Measurements from ENCODE around the gene PCBP1.

DNA sequence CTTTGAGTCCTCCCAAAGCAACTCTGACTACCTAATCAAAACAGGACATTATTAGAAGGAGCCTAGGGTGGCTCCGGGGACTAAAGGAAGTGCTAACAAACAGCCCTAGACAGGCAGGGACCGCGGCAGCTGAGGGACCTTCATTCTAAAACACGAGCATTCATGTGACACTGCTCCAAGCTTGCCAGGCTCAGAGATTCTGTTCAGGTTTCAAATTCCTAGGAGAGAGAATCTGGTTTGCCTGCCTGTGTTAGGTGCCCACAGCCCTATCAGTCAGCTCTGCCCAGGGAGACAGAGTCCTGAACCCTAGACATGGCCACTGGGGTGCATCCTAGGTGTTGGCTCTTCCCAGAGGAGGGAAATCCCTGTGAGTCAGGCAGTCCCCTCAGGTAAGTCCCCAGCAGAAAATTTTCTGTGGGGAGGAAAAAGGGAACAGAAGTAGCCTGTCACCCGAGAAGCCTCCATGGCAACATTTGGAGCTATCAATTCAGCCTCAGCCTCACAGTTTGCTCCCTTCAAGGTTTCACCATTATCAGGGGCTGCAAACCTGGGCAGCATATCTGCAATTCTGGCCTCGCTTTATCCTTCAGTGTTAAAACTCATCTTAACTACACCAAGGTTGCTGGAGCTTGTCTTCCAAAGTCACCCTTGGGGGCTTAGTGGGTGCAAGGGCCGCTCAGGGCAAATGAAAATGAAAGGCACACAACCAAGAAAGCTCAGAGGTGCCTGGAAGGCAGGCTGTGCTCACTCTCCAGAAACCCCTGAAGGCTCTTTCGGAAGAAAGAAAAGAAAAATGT is 28.6 kb downstream of the PCBP1 start:
- TF ChIP-seq CTCF (IDR thresholded peaks at IDR 0.05; ENCODE audit: poor library complexity, severe bottlenecking) (no peak), SMC3 (conservative IDR thresholded peaks at IDR 0.05; ENCODE audit: poor library complexity) (no peak), EZH2 (IDR thresholded peaks at IDR 0.05; ENCODE audit: borderline replicate concordance, insufficient read depth, low read length, poor library complexity, severe bottlenecking) (no peak)
- TF ChIP-seq, protein P1, sequence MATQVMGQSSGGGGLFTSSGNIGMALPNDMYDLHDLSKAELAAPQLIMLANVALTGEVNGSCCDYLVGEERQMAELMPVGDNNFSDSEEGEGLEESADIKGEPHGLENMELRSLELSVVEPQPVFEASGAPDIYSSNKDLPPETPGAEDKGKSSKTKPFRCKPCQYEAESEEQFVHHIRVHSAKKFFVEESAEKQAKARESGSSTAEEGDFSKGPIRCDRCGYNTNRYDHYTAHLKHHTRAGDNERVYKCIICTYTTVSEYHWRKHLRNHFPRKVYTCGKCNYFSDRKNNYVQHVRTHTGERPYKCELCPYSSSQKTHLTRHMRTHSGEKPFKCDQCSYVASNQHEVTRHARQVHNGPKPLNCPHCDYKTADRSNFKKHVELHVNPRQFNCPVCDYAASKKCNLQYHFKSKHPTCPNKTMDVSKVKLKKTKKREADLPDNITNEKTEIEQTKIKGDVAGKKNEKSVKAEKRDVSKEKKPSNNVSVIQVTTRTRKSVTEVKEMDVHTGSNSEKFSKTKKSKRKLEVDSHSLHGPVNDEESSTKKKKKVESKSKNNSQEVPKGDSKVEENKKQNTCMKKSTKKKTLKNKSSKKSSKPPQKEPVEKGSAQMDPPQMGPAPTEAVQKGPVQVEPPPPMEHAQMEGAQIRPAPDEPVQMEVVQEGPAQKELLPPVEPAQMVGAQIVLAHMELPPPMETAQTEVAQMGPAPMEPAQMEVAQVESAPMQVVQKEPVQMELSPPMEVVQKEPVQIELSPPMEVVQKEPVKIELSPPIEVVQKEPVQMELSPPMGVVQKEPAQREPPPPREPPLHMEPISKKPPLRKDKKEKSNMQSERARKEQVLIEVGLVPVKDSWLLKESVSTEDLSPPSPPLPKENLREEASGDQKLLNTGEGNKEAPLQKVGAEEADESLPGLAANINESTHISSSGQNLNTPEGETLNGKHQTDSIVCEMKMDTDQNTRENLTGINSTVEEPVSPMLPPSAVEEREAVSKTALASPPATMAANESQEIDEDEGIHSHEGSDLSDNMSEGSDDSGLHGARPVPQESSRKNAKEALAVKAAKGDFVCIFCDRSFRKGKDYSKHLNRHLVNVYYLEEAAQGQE (IDR thresholded peaks at IDR 0.05; ENCODE audit: borderline replicate concordance) = no peak
